Measurements from ENCODE around the gene PLIN1.

DNA sequence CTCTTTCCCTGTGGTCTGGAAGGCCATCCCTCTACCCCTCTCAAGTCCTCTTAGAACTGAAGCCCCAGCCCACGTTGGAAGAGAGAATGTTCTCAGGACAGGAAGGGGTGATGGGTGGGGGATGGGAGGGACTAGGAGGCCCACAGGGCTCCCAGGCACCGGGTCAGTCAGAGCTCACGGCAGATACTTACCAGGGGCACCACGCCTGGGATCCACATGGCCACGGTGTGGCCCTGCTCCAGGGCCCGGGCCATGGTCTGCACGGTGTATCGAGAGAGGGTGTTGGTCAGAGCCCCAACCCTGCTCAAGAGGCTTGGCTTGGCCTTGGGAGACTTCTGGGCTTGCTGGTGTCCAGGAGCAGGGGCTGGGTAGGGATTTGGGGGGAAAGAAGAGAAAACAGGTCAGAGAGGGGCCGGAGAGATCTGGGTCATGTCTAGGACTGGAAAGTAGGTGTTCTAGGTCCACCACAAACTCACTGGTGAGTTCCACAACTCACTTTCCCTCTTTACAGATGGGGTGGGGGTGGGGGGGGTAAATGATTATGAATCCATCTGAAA is 9.8 kb downstream of the PLIN1 start:
- no peak for TF ChIP-seq EZH2 (IDR thresholded peaks at IDR 0.05; ENCODE audit: borderline replicate concordance, low read depth, low read length, poor library complexity, severe bottlenecking)
- TF ChIP-seq, protein P1, sequence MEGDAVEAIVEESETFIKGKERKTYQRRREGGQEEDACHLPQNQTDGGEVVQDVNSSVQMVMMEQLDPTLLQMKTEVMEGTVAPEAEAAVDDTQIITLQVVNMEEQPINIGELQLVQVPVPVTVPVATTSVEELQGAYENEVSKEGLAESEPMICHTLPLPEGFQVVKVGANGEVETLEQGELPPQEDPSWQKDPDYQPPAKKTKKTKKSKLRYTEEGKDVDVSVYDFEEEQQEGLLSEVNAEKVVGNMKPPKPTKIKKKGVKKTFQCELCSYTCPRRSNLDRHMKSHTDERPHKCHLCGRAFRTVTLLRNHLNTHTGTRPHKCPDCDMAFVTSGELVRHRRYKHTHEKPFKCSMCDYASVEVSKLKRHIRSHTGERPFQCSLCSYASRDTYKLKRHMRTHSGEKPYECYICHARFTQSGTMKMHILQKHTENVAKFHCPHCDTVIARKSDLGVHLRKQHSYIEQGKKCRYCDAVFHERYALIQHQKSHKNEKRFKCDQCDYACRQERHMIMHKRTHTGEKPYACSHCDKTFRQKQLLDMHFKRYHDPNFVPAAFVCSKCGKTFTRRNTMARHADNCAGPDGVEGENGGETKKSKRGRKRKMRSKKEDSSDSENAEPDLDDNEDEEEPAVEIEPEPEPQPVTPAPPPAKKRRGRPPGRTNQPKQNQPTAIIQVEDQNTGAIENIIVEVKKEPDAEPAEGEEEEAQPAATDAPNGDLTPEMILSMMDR (conservative IDR thresholded peaks at IDR 0.05; ENCODE audit: low read depth, low read length) = no peak
